Measurements from ENCODE around the gene HAGHL. TPM values are rescaled to one million over a fixed set of nuclear protein-coding genes. Genes with fewer than 3 reads are reported as not detected.
"Not testable (repeated sequence)": the region's sequence is repeated elsewhere in the genome, so short reads cannot be mapped to it uniquely, and the experiment has no call there.

Gene HAGHL
- total RNA-seq, 1 donor from 2014 or later, result 1.0 TPM

DNA sequence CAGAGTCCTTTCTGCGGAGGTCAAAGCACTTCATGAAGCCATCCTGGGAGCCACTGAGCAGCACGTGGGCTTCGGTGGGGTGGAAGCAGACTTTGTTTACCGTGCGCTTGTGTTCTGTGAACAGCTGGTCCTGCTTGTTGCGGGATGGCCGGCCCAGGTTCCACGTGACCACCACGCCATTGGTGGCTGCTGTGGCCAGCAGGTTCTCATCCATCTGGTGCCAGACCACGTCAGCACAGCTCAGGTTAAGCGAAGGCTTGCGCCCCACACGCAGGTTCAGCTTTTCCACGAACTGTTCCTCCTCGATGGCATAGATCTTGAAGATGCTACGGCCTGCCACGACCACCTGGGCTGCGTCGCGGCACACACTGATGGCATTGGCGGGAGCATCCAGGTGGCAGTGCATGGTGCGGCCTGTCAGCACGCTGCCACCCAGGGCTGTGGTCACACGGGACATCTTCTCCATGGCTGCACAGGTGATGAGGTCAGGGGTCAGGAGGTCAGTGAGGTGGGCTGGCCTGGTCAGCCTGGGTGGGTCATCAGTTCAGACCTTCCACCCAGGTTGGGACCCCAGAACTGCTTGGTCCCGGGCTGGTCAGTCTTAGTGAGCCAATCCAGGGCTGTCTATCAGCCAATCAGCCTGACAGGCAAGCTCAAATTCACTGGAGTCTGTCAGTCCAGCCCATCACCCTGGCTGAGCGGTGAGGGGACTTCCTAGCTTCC is 37.6 kb upstream of the HAGHL start:
- Mint-ChIP-seq H3K4me3 (peak overlapping the region; percentile 94), H3K27me3 (ENCODE audit: insufficient read depth, low read depth) (peaks cover 21% of the 10 kb centered on the region), H3K9me3 (no peaks in the 10 kb centered on the region), H3K4me1 (peaks cover 12% of the 10 kb centered on the region), H3K36me3 (no peaks in the 10 kb centered on the region), H3K27ac (no peak overlapping the region)
- H3F3A ChIP-seq (ENCODE audit: low read depth), result peaks cover 41% of the 10 kb centered on the region
- no peaks in the 10 kb centered on the region for H3K9me3 ChIP-seq (ENCODE audit: low read depth)
- no peak for DNase-seq (ENCODE audit: low spot score)
- H3K4me3 ChIP-seq, result peak overlapping the region; percentile 79
- H2AFZ ChIP-seq (replicated peaks), result no peak overlapping the region
- peak overlapping the region; percentile 96 for H3K4me2 ChIP-seq
- no peaks in the 10 kb centered on the region for H4K20me1 ChIP-seq (ENCODE audit: low read depth)
- H3K9ac ChIP-seq, result peak overlapping the region; percentile 64
- no peaks in the 10 kb centered on the region for H3K36me3 ChIP-seq
- H3K27ac ChIP-seq, result no peak overlapping the region
- TF ChIP-seq, protein P1, sequence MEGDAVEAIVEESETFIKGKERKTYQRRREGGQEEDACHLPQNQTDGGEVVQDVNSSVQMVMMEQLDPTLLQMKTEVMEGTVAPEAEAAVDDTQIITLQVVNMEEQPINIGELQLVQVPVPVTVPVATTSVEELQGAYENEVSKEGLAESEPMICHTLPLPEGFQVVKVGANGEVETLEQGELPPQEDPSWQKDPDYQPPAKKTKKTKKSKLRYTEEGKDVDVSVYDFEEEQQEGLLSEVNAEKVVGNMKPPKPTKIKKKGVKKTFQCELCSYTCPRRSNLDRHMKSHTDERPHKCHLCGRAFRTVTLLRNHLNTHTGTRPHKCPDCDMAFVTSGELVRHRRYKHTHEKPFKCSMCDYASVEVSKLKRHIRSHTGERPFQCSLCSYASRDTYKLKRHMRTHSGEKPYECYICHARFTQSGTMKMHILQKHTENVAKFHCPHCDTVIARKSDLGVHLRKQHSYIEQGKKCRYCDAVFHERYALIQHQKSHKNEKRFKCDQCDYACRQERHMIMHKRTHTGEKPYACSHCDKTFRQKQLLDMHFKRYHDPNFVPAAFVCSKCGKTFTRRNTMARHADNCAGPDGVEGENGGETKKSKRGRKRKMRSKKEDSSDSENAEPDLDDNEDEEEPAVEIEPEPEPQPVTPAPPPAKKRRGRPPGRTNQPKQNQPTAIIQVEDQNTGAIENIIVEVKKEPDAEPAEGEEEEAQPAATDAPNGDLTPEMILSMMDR (IDR thresholded peaks at IDR 0.05), result no peak
- TF ChIP-seq EZH2 (IDR thresholded peaks at IDR 0.05) (no peak), EZH2phosphoT487 (IDR thresholded peaks at IDR 0.05) (no peak)
- peaks cover 39% of the 10 kb centered on the region for H3K27me3 ChIP-seq
- H3K79me2 ChIP-seq (ENCODE audit: low read depth), result peaks cover 10% of the 10 kb centered on the region
- peaks cover 1% of the 10 kb centered on the region for H3K4me1 ChIP-seq

DNA sequence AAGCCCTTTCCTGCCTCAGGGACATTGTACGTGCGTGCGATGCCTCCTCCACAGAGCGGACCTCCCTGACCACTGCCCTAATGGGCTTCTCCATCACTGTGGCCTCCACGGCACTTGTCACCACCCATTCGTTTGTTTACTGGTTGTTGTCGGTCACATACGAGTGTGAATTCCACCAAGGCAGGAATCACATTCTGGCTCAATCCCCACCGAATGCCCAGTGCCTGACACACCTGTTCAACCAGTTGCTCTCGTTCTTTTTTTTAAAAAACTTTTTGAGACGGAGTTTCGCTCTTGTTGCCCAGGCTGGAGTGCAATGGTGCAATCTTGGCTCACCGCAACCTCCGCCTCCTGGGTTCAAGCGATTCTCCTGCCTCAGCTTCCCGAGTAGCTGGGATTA is 35.7 kb upstream of the HAGHL start:
- not testable (repeated sequence) for H3K4me2 ChIP-seq; H3K9me3 ChIP-seq (ENCODE audit: low read depth); H3K27ac Mint-ChIP-seq; H3K27ac ChIP-seq; H3K9me3 Mint-ChIP-seq; H2AFZ ChIP-seq (replicated peaks); H3K9ac ChIP-seq; H3K36me3 ChIP-seq; H3K4me1 ChIP-seq; DNase-seq (ENCODE audit: low spot score); H3K4me3 ChIP-seq; H3K36me3 Mint-ChIP-seq
- H4K20me1 ChIP-seq (ENCODE audit: low read depth), result peaks cover 13% of the 10 kb centered on the region
- peaks cover 32% of the 10 kb centered on the region for H3K27me3 Mint-ChIP-seq (ENCODE audit: insufficient read depth, low read depth)
- peaks cover 58% of the 10 kb centered on the region for H3K27me3 ChIP-seq
- peaks cover 32% of the 10 kb centered on the region for H3F3A ChIP-seq (ENCODE audit: low read depth)
- peaks cover 10% of the 10 kb centered on the region for H3K79me2 ChIP-seq (ENCODE audit: low read depth)
- H3K4me3 Mint-ChIP-seq, result peak overlapping the region; percentile 94
- H3K4me1 Mint-ChIP-seq, result peaks cover 16% of the 10 kb centered on the region

DNA sequence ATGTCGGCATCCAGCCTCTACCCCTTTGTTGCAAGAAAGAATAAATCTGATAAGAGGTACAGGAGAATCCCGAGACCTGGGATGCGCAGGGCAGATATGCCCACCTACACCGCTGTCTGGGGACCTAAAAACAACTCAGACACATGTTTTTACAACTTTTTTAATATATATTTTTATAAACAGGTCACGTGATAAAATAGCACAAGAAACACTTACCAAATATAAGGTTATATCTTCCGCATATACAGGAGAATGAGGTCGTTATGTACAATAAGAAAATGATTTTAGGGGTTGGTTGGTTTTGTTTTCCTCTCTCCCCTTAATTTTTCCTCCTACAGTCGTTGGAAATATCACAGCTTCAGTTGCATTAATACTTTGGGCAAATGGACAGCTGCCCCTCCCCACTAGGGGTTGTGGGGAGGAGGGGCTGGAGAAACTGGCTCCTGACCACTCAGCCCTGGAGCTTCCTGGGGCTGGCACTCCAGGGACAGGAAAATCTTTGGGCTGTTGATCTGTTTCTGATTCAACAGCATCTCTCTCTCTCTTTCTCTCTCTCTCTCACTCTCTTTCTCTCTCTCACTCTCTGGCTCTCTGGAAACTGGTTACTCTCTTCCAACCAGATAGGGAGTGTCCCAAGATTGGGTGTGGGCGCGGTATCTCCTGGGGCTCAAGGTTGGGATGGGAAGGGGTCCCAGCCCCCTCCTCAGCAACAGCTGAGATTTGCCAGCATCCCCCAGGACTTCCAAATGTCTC is 34.4 kb upstream of the HAGHL start:
- TF ChIP-seq, protein P1 (IDR thresholded peaks at IDR 0.05), result no peak
- TF ChIP-seq EZH2phosphoT487 (IDR thresholded peaks at IDR 0.05) (no peak), EZH2 (IDR thresholded peaks at IDR 0.05) (no peak)
- Histone ChIP-seq H3K36me3 (no peaks in the 10 kb centered on the region), H3K4me3 (no peak overlapping the region), H3K9ac (no peak overlapping the region), H3K27me3 (peaks cover 71% of the 10 kb centered on the region), H3F3A (ENCODE audit: low read depth) (peaks cover 32% of the 10 kb centered on the region), H3K4me2 (no peak overlapping the region), H3K79me2 (ENCODE audit: low read depth) (peaks cover 10% of the 10 kb centered on the region), H2AFZ (replicated peaks) (no peak overlapping the region), H3K9me3 (ENCODE audit: low read depth) (no peaks in the 10 kb centered on the region), H3K27ac (no peak overlapping the region), H4K20me1 (ENCODE audit: low read depth) (peaks cover 13% of the 10 kb centered on the region), H3K4me1 (peaks cover 8% of the 10 kb centered on the region)
- DNase-seq (ENCODE audit: low spot score), result no peak
- H3K4me3 Mint-ChIP-seq, result peak overlapping the region; percentile 81
- H3K36me3 Mint-ChIP-seq, result no peaks in the 10 kb centered on the region
- no peak overlapping the region for H3K27ac Mint-ChIP-seq
- H3K4me1 Mint-ChIP-seq, result peaks cover 16% of the 10 kb centered on the region
- H3K27me3 Mint-ChIP-seq (ENCODE audit: insufficient read depth, low read depth), result peaks cover 38% of the 10 kb centered on the region
- H3K9me3 Mint-ChIP-seq, result no peaks in the 10 kb centered on the region

DNA sequence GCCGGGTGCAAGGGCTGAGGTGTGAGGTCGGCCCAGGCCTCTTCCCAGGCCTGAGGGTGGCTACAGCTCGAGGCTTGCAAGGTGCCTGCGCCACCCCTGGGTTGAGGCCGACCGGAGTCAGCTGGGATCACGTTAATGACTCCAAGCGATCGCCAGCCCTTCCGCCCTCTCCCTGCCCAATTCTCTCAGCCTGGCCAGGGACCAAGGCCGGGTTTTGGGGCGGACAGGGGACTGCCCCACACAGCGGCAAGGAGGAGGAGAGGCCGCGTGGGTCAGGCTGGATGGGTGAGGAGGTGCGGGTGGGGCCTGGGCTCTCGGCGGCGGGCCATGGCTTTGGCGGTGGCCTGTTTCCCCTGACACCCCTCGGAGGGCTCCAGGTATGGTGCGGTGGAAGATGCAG is 33.5 kb upstream of the HAGHL start:
- no peak overlapping the region for H3K27ac Mint-ChIP-seq
- H3K36me3 ChIP-seq, result no peaks in the 10 kb centered on the region
- no peak for DNase-seq (ENCODE audit: low spot score)
- H3K9ac ChIP-seq, result no peak overlapping the region
- H3K4me2 ChIP-seq, result peak overlapping the region; percentile 76
- H3K9me3 ChIP-seq (ENCODE audit: low read depth), result no peaks in the 10 kb centered on the region
- H3K27ac ChIP-seq, result no peak overlapping the region
- peaks cover 10% of the 10 kb centered on the region for H3K79me2 ChIP-seq (ENCODE audit: low read depth)
- H3K27me3 Mint-ChIP-seq (ENCODE audit: insufficient read depth, low read depth), result peaks cover 36% of the 10 kb centered on the region
- H3K4me1 Mint-ChIP-seq, result peaks cover 16% of the 10 kb centered on the region
- no peaks in the 10 kb centered on the region for H3K36me3 Mint-ChIP-seq
- peaks cover 32% of the 10 kb centered on the region for H3F3A ChIP-seq (ENCODE audit: low read depth)
- H3K4me1 ChIP-seq, result peaks cover 8% of the 10 kb centered on the region
- peak overlapping the region; percentile 48 for H3K4me3 Mint-ChIP-seq
- peaks cover 13% of the 10 kb centered on the region for H4K20me1 ChIP-seq (ENCODE audit: low read depth)
- TF ChIP-seq EZH2phosphoT487 (IDR thresholded peaks at IDR 0.05) (no peak), EZH2 (IDR thresholded peaks at IDR 0.05) (no peak)
- TF ChIP-seq, protein P1 (IDR thresholded peaks at IDR 0.05), result no peak
- no peaks in the 10 kb centered on the region for H3K9me3 Mint-ChIP-seq
- H3K27me3 ChIP-seq, result peaks cover 80% of the 10 kb centered on the region
- peak overlapping the region; percentile 44 for H3K4me3 ChIP-seq
- no peak overlapping the region for H2AFZ ChIP-seq (replicated peaks)
